SJSA1 (cell line): ENCODE measurements around the gene NBPF9. TPM values are rescaled to one million over a fixed set of nuclear protein-coding genes. Genes with fewer than 3 reads are reported as not detected.
A peak's percentile ranks its signal among the peaks of the same experiment; 100 is the strongest.
"Not testable (repeated sequence)": the region's sequence is repeated elsewhere in the genome, so short reads cannot be mapped to it uniquely, and the experiment has no call there.

Experiments
- DNase-seq, 2 experiments: peaks; one replicate each; pipeline ENCODE4 v3.0.0-alpha.2; 2015 to 2020; ENCODE audit warnings: low spot score in 2 of 2, low read depth in 1 of 2
- H3K27ac ChIP-seq: fragments of 250-450 bp; sonication (Bioruptor Pico); 2 replicates; pipeline ENCODE4 v1.5.1; 2020; ENCODE audit warnings: mild to moderate bottlenecking, moderate library complexity
- H3K27me3 ChIP-seq: fragments of 250-450 bp; sonication (Bioruptor Pico); replicated peaks from 2 replicates; pipeline ENCODE4 v1.5.1; 2020; ENCODE audit warnings: mild to moderate bottlenecking, moderate library complexity
- H3K36me3 ChIP-seq: fragments of 250-450 bp; sonication (Bioruptor Pico); 2 replicates; pipeline ENCODE4 v1.5.1; 2020; ENCODE audit warnings: mild to moderate bottlenecking
- H3K4me1 ChIP-seq: fragments of 250-450 bp; sonication (Bioruptor Pico); replicated peaks from 2 replicates; pipeline ENCODE4 v1.6.1; 2021; ENCODE audit warnings: mild to moderate bottlenecking
- H3K4me3 ChIP-seq: fragments of 250-450 bp; sonication (Bioruptor Pico); 2 replicates; pipeline ENCODE4 v1.5.1; 2020; ENCODE audit warnings: mild to moderate bottlenecking
- H3K9me3 ChIP-seq: fragments of 250-450 bp; sonication (Bioruptor Pico); replicated peaks from 2 replicates; pipeline ENCODE4 v1.5.1; 2020; ENCODE audit warnings: mild to moderate bottlenecking
- total RNA-seq: library from RNA; depleted of rRNA; stranded (reverse); fragments of >200 nt; shearing (Covaris generic); gene quantifications from 2 replicates; pipeline ENCODE4 v1.2.3, GENCODE V29; 2014; rRNA removed

The NBPF9 gene, protein sequence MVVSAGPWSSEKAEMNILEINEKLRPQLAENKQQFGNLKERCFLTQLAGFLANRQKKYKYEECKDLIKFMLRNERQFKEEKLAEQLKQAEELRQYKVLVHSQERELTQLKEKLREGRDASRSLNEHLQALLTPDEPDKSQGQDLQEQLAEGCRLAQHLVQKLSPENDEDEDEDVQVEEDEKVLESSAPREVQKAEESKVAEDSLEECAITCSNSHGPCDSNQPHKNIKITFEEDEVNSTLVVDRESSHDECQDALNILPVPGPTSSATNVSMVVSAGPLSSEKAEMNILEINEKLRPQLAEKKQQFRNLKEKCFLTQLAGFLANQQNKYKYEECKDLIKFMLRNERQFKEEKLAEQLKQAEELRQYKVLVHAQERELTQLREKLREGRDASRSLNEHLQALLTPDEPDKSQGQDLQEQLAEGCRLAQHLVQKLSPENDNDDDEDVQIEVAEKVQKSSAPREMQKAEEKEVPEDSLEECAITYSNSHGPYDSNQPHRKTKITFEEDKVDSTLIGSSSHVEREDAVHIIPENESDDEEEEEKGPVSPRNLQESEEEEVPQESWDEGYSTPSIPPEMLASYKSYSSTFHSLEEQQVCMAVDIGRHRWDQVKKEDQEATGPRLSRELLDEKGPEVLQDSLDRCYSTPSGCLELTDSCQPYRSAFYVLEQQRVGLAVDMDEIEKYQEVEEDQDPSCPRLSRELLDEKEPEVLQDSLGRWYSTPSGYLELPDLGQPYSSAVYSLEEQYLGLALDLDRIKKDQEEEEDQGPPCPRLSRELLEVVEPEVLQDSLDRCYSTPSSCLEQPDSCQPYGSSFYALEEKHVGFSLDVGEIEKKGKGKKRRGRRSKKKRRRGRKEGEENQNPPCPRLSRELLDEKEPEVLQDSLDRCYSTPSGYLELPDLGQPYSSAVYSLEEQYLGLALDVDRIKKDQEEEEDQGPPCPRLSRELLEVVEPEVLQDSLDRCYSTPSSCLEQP (N-terminal part only)
- total RNA-seq, result 13.5 and 18.3 TPM in 2 replicates

- peak; percentile 59 to 61 for DNase-seq
- H3K36me3 ChIP-seq, H3K9me3 ChIP-seq, H3K4me1 ChIP-seq, H3K27me3 ChIP-seq: not testable (repeated sequence)
- Histone ChIP-seq H3K27ac (peak within 1 kb of the TSS; percentile 62; the same call in 1 of the 2 replicates), H3K4me3 (peak within 1 kb of the TSS; percentile 54)
These were observed at the start of gene NBPF9 for GRCh38 chr1:149103109-149104081. TSS of gene NBPF9 (minus strand) at chr1:149103551. CDS start at chr1:149082139, 21,412 bp downstream.

DNA sequence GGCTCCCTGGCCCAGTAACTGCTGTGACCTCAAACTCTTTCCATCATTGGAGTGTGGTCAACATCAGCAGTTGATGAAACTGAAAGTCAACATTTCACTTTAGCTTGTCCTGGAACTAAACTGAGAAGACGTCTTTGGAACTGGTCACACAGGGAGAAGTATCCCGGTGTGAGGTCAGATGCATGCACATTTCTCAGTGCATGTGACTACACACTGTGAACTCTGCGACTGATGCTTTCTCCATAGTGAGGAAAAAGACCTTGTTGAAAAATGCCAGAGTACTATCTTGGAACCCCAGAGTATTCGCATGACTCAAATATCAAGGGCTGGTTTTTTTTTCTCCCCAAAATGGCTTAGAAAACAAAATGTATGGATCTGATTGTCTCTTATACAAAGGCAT lies 46.6 kb upstream of the NBPF9 start:
- H3K27me3 ChIP-seq, H3K36me3 ChIP-seq, H3K4me3 ChIP-seq, H3K4me1 ChIP-seq, H3K27ac ChIP-seq, DNase-seq, H3K9me3 ChIP-seq: not testable (repeated sequence)

GRCh38 chr1:149137585-149137984 lies 34.2 kb upstream of the NBPF9 start:
- not testable (repeated sequence) for H3K27ac ChIP-seq, H3K36me3 ChIP-seq, H3K27me3 ChIP-seq, H3K9me3 ChIP-seq, DNase-seq, H3K4me3 ChIP-seq, H3K4me1 ChIP-seq

DNA sequence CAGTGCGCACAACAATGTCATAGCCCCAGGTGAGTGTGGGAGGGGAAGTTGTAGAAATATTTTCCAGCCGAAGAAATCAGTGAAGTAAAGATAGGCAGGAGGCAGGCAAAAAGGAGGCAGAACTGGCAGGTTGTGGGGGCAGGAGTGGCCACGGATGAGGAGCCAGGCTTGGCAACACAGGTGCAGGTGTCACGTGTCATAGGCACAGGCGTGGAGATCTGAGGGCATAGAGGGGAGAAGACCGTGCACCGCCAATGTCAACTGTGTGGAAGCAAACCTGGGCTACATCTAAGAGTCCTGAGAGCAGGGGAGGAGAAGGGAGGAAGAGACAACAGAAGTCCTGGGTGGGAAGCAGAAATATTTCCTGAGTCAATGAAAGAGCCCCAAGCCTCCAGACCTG lies 27.6 kb upstream of the NBPF9 start:
- H3K4me1 ChIP-seq, H3K27me3 ChIP-seq, H3K36me3 ChIP-seq, DNase-seq, H3K27ac ChIP-seq, H3K9me3 ChIP-seq, H3K4me3 ChIP-seq: not testable (repeated sequence)

- H3K27ac ChIP-seq, DNase-seq, H3K4me1 ChIP-seq, H3K9me3 ChIP-seq, H3K4me3 ChIP-seq, H3K27me3 ChIP-seq, H3K36me3 ChIP-seq: not testable (repeated sequence)
These were observed 25.9 kb upstream of the NBPF9 start for GRCh38 chr1:149129245-149129644.

DNA sequence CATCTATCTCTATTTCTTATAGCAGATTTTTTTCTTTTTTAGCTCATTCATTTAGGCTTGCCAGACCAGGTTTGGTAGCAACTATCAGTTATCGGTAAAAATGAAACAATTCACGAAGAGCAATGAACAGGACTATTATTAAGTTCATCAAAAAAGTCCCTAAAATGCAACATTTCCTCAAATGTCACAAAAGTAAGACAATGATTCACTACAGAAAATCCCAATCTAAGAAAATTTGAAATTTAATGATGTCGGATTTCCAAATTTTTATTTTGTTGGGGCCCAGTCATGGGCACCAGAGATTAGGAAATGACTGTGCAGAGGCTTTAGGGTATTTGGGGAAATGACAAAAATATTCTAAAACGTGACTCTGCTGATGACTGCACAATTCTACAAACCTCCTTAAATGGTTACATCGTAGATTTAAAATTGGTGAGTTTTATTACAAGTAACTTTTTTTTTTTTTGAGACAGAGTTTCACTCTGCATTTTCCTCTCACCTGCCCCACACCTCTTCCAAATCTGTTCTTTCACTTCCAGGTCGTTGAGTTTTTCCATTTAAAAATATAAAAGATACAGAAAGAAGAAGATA lies 23.3 kb upstream of the NBPF9 start:
- not testable (repeated sequence) for H3K4me1 ChIP-seq, H3K9me3 ChIP-seq, DNase-seq, H3K4me3 ChIP-seq, H3K27me3 ChIP-seq, H3K27ac ChIP-seq, H3K36me3 ChIP-seq

DNA sequence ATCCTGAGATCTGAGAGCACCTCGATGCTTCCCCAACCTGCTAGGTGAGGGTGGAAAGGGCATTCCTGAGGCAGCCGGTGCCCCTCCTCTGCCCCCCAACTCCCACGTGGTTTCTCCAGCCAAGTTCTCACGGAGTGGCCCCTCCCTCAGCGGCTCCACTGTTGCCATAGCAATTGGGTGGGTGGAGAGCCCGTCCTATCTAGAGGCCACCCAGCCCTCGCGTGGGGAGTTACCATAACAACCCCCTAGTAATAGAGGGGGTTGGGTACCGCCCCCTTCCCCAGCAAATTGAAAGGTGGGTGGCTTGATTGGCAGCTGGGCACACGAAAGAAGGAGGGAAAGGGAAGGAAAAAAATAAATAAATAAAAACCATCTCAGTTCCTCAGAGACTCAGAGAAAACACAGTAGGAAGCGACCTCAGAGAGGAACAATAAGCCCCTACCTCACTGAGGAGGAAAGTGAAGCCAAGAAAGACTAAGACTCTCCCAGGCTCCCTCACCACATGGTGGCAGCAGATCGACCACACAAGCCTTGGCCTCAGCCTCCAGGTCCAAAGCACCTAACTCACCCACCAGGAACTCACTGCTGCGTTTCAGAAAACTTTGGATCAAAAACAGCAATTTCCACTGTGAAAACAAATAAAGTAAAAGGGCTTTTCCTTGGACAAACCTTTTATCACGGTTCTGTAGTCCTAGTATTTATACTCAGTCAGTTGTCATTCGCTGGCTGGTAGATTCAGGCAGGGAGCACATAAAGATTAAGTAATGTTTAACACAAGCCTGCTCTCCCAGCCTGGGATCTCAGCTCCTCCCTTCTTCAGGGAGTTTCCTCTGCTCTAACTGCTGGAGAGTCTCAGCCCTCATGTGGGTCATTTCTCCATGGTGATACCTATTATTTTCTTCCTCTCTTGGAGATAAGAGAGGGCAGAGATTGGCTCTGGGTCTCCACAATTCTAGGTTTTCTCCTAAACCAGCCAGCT lies 20.9 kb upstream of the NBPF9 start:
- not testable (repeated sequence) for H3K27ac ChIP-seq, H3K4me1 ChIP-seq, H3K4me3 ChIP-seq, H3K27me3 ChIP-seq, H3K9me3 ChIP-seq, H3K36me3 ChIP-seq
- peak in 1 of 2 experiments; percentile 7 for DNase-seq

DNA sequence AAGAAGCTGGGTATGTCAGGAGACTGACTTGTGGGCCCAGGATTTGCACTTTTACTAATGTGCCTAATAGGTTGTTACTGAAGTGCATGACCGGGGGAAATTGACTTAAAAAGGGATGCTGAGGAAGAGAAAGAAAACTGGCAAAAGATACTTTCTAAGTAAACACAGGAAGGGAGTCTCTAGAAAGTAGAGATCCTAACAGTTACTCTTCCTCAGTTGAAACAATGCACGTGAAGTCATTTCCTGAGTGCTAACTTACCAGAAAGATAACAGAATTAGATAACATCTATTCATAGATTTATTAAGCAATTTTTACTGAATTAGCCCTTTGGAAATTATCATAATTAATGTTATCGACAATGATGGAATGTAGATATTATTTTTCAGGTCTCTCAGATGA lies 9.5 kb upstream of the NBPF9 start:
- not testable (repeated sequence) for H3K27me3 ChIP-seq, H3K4me3 ChIP-seq, H3K9me3 ChIP-seq, H3K36me3 ChIP-seq, H3K4me1 ChIP-seq, H3K27ac ChIP-seq, DNase-seq

DNA sequence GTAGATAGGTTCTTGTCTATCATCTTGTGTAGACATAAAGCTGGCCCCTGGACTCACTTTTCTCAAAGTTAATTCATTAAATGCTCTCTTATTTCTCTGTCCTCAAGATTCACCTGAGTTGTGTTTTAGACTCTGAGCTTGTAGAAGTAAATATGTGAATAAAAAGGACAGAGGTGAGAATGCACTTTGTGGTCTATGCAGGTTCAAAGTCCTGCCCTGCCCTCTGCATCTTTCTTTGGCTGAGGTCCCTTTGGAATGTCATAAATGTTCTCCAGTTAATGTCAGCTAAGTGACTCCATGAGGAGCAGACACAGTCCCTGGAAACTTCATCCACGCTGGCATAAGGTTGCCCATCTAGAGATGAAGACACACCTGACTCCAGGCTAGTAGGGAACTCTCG lies 7.0 kb upstream of the NBPF9 start:
- H3K27ac ChIP-seq, H3K9me3 ChIP-seq, H3K4me1 ChIP-seq, H3K36me3 ChIP-seq, H3K4me3 ChIP-seq, H3K27me3 ChIP-seq, DNase-seq: not testable (repeated sequence)

DNA sequence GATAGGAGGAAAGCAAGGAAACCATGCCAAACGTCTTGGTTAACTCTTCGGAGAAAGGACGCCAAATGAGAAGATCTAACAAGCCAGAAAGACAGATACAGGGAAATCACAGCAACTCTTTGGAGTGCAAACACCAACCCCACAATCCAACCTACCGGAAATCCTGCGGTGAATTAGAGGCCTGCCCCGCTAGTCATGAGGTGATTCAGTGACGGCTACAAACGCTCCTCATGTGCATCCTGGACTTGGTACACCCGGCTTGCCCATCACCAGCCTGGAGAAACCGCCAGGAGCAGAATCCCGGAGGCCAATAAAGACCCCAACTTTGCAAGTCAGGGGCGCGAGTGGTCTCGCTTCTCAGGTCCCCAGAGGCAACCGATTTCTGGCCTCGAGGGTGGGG lies 777 bp downstream of the NBPF9 start:
- H3K27ac ChIP-seq, H3K27me3 ChIP-seq, H3K36me3 ChIP-seq, H3K4me1 ChIP-seq, H3K9me3 ChIP-seq: not testable (repeated sequence)
- H3K4me3 ChIP-seq, result peak overlapping the region; percentile 54
- DNase-seq, result peak in 1 of 2 experiments; percentile 47

DNA sequence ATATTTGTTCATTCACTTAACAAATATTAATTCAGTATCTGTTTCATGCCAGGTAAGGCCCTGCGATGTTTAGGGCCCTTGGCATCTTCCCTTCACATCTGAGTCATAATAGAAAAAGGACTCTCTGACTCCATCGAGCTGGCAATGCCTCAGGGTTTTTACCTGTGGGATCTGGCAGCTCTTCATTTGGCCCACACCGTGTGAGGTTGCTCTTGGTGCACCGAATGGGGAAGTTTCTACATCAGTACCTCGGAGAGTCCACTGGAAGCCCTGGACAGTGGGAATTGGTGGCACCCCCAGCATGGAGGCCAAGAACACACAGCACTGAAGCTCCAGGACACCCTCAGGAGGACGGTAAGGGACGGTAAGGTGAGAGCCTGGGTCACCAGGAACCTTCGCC lies 5.1 kb downstream of the NBPF9 start:
- not testable (repeated sequence) for H3K4me3 ChIP-seq, H3K9me3 ChIP-seq, H3K27ac ChIP-seq, H3K27me3 ChIP-seq, H3K36me3 ChIP-seq, H3K4me1 ChIP-seq, DNase-seq

DNA sequence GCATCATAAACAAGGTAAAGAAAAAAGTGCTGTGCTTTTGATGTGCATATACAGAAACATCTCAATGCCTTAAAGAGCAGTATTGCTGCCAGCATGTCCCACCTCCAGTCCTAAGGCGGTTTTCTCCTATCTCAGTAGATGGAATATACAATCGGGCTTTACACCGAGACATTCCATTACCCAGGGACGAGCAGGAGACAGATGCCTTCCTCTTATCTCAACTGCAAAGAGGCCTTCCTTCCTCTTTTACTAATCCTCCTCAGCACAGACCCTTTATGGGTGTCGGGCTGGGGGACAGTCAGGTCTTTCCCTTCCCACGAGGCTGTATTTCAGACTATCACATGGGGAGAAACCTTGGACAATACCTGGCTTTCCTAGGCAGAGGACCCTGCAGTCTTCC lies 10.2 kb downstream of the NBPF9 start:
- not testable (repeated sequence) for DNase-seq, H3K27ac ChIP-seq, H3K4me1 ChIP-seq, H3K27me3 ChIP-seq, H3K9me3 ChIP-seq, H3K36me3 ChIP-seq, H3K4me3 ChIP-seq
